ENCODE data around the gene CIZ1.

Gene CIZ1

GRCh38 chr9:128190516-128191405 is 611 bp downstream of the CIZ1 start:
- DNase-seq, result peak in 17 of 56 donors; percentile 17 to 71 (median 60)

- DNase-seq, result no peak
Observed at GRCh38 chr9:128190013-128190412, 1.4 kb downstream of the CIZ1 start.

DNA sequence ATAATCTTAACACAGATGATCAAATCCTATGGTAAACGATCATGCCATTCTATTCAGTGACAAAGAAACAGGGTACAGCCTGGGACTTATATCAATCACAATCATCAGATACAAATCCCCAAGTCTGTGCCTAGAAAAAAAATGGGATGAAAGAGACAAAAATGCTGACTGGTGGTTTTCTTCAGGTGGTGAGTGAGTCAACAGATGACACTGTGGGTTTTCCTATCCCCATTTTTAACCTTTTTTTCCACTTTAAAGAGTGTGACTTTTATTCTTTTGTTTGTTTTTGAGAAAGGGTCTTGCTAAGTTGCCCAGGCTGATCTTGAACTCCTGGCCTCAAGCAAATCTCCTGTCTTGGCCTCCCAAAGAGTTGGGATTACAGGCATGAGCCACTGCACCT is 3.2 kb downstream of the CIZ1 start:
- DNase-seq, result no peak

GRCh38 chr9:128187361-128187760 is 4.0 kb downstream of the CIZ1 start:
- no peak for DNase-seq

DNA sequence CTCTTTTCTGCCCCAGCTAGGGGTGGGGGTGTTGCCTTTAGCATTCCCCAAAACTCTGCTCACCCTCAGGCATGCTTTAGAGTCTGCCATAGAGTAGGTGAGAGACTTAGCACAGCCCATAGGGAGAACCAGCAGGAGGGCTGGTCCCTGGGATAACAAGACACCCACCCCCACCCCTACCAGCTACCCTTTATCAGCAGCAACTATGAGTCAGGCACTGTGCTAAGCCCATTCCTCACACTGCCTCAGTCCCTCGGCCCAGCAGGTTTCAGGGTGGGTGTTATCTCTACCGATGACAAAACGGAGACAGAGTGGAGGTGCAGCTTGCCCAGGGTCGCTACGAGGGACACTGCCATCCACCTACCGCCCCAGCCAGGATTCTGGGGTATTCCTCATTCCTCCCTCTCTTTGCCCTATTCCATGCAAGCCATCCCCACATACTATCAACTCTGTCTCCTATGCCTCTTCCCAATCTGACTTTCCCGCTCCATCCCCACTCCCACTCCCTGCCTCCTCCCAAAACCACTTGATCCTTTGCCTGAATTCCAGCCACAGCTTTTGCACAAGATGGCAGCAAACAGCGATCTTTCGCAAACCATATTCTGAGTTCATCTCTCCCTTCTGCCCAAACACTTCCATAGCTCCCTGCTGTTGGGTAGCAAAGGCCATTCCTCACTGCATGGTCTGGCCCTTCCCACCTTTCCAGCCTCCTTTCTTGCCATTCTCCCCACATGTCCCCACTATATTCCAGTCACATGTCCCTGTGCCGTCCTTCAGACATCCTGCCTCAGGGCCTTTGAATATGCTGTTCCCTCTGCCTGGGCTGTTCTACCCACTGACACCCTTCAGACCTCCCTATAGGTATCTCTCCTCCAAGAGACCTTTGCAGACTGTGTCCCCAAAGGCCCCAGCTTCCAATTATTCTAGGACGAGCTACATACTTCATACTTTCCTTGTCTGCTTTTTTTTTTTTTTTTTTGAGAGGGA is 5.1 kb downstream of the CIZ1 start:
- no peak for DNase-seq

GRCh38 chr9:128182893-128183588 is 8.3 kb downstream of the CIZ1 start:
- no peak for DNase-seq

DNA sequence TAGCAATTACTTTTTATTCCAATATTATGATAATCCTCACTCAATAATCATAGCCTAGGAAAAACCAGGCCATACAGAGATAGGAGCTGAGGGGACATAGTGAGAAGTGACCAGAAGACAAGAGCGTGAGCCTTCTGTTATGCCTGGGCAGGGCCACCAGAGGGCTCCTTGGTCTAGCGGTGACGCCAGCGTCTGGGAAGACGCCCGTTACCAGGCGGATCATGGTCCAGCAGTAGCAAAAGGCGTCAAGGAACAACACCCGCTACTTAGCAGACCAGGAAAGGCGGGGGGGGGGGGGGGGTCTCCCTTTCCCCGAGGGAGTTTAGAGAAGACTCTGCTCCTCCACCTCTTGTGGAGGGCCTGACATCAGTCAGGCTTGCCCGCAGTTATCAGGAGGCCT is 9.9 kb downstream of the CIZ1 start:
- DNase-seq, result peak in 23 of 56 donors; percentile 9 to 73 (median 33)

- DNase-seq, result no peak
Observed at GRCh38 chr9:128180447-128180846, 10.9 kb downstream of the CIZ1 start.

- no peak for DNase-seq
Observed at GRCh38 chr9:128180001-128180400, 11.4 kb downstream of the CIZ1 start.

DNA sequence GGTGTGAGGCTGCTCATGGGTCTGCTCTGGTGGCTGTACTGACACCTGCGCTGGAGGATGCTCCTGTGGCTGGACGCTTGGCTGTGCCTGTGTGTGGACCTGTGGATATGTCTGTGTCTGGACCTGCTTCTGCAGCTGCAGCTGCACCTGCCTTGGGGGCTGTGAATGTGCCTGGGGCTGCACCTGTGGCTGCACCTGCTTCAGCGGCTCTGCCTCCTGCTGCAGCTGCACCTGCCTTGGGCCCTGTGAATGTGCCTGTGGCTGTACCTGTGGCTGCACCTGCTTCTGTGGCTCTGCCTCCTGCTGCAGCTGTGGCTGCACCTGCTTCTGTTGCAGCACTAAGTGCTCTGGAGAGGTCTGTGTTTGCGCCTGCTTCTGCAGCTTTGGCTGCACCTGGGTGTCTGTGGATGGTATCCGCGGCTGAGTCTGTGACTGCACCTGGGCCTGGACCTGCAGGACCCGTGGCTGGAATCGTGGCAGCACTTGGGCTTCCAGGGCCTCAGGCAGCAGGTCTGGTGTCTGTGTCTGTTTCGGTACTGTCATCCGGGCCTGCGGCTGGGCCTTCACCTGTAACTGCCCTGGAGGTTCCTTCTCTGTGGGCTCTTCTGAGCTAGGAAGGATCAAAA is 12.5 kb downstream of the CIZ1 start:
- no peak for DNase-seq

- DNase-seq, result no peak
Observed at GRCh38 chr9:128175726-128176125, 15.6 kb downstream of the CIZ1 start.

- no peak for DNase-seq
Observed at GRCh38 chr9:128175102-128175563, 16.2 kb downstream of the CIZ1 start.

DNA sequence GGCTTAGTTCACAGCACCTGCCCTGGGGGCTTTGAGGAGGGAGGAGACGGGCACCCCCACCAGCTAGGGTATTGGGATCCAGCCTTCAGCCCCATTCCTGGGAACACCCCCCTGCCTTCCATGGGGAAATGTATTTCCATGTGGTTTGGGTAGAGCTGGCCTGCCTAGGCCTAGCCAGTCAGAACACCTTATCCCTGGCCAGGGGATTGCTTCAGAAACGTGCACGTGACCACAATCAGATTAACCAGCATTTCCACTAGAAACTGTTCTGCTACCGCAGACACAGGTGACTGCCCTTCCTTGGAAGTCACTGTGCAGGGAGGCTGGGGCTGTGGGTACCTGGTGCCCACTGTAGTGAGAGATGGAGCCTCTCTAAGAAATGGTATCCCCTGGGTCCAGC is 17.3 kb downstream of the CIZ1 start:
- DNase-seq, result no peak

- peak in 4 of 56 donors; percentile 10 to 25 (median 18) for DNase-seq
Observed at GRCh38 chr9:128169925-128170324, 21.4 kb downstream of the CIZ1 start.

GRCh38 chr9:128169492-128169891 is 21.9 kb downstream of the CIZ1 start:
- DNase-seq, result peak in 1 of 56 donors; percentile 17

DNA sequence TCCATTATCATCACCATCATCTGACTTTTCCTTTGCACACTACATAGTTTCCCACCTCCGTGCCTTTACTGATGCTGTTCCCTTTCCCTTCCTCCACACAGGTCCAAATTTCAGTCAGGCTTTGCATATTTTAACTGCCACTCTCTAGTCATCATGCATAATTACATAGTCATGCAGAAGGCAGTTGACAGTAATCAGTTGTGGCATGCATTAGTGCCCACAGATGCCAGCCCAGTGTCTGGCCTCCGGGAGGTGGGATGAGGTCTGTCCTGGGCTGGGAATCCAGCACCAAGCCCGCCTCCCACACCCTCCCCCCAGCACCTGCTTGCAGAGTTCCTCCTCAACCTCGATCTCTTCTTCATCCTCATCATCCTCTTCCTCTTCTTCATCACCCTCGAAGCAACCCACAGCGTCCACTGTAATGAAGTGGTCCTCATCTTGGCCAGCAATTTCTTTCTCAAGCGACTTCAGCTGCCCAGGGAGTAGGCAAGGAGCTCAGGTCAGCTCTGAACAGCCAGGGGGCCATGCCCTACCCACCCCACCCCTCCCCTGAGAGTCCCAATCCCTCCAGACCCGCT is 22.6 kb downstream of the CIZ1 start:
- no peak for DNase-seq

GRCh38 chr9:128167209-128167608 is 24.2 kb downstream of the CIZ1 start:
- no peak for DNase-seq

DNA sequence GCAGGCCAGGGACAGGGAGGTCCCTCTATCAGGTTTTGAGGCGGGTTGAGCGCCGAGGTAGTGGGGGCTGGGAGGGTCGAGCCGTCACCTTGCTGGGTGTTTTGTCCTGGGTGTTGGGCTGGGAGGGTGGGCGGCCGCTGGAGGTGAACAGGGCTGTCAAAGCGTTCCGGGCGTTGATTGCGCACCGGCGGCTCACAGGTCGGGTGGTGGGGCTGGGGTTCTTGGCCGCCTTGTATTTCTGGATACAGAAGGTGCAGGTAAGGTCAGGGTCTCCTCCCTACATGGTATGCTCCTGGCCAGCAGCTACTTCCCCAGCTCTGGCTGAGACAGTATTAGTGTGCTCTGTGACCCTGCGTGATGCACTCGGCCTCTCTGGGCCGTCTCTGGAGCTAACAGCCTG is 25.2 kb downstream of the CIZ1 start:
- DNase-seq, result no peak

GRCh38 chr9:128164307-128164885 is 27.0 kb downstream of the CIZ1 start:
- DNase-seq, result no peak
